ENCODE data around the gene GID4. TPM values are rescaled to one million over a fixed set of nuclear protein-coding genes. Genes with fewer than 3 reads are reported as not detected.

GID4 gene
- total and polyA plus RNA-seq, 2 of the 13 experiments (the other 11 are each of a cell fraction or from before 2014, with no cell fraction given): 4.3 to 6.1 TPM

GRCh38 chr17:18039535-18040260 lies 490 bp downstream of the GID4 start (continued):
- TF ChIP-seq ARNT2 (CRISPR knock-in tag; IDR thresholded peaks at IDR 0.05; ENCODE audit: low read depth): peak; percentile 33; the same call in 1 of the 2 replicates
- peak; percentile 16; the same call in 1 of the 2 replicates for TF ChIP-seq ZNF691 (CRISPR knock-in tag; IDR thresholded peaks at IDR 0.05; ENCODE audit: borderline replicate concordance, low read depth)
- TF ChIP-seq UBTF (CRISPR knock-in tag; IDR thresholded peaks at IDR 0.05): peak; percentile 64; the same call in 1 of the 2 replicates
- 0 out of 2 replicates have a peak, but pooled peaks have one; percentile 14 for TF ChIP-seq SP2 (CRISPR knock-in tag; IDR thresholded peaks at IDR 0.05)
- no peak for TF ChIP-seq ZNF367 (CRISPR knock-in tag; IDR thresholded peaks at IDR 0.05; ENCODE audit: borderline replicate concordance)
- 0 out of 2 replicates have a peak, but pooled peaks have one; percentile 39 for TF ChIP-seq DNMT1 (CRISPR knock-in tag; IDR thresholded peaks at IDR 0.05)
- peak; percentile 39; the same call in 1 of the 2 replicates for TF ChIP-seq MEIS2 (CRISPR knock-in tag; IDR thresholded peaks at IDR 0.05)
- no peak for TF ChIP-seq NCOA5 (CRISPR knock-in tag; IDR thresholded peaks at IDR 0.05)
- peak; percentile 66 for TF ChIP-seq ZFY (CRISPR knock-in tag; IDR thresholded peaks at IDR 0.05)
- TF ChIP-seq ZSCAN22 (CRISPR knock-in tag; IDR thresholded peaks at IDR 0.05): 0 out of 2 replicates have a peak, but pooled peaks have one; percentile 6
- 0 out of 2 replicates have a peak, but pooled peaks have one; percentile 55 for TF ChIP-seq ZNF501 (CRISPR knock-in tag; IDR thresholded peaks at IDR 0.05)
- 0 out of 2 replicates have a peak, but pooled peaks have one; percentile 19 for TF ChIP-seq ZNF564 (CRISPR knock-in tag; IDR thresholded peaks at IDR 0.05)
- no peak for TF ChIP-seq ZNF280B (CRISPR knock-in tag; IDR thresholded peaks at IDR 0.05; ENCODE audit: borderline replicate concordance)
- 0 out of 2 replicates have a peak, but pooled peaks have one; percentile 3 for TF ChIP-seq CCDC6 (CRISPR knock-in tag; IDR thresholded peaks at IDR 0.05)
- TF ChIP-seq CENPX (CRISPR knock-in tag; IDR thresholded peaks at IDR 0.05): no peak
- TF ChIP-seq ATF7-NPFF (CRISPR knock-in tag; IDR thresholded peaks at IDR 0.05; ENCODE audit: low read depth): no peak
- TF ChIP-seq NFIB (CRISPR knock-in tag; IDR thresholded peaks at IDR 0.05; ENCODE audit: borderline replicate concordance): no peak
- peak; percentile 33; the same call in 1 of the 2 replicates for TF ChIP-seq ZNF414 (CRISPR knock-in tag; IDR thresholded peaks at IDR 0.05)
- TF ChIP-seq BATF2 (CRISPR knock-in tag; IDR thresholded peaks at IDR 0.05): 0 out of 2 replicates have a peak, but pooled peaks have one; percentile 17

Measured in HepG2 (cell line).